Measurements from ENCODE around the gene AHDC1. TPM values are rescaled to one million over a fixed set of nuclear protein-coding genes. Genes with fewer than 3 reads are reported as not detected.

Gene AHDC1
- total RNA-seq, 2 donors from 2014 or later: 13.5 to 14.2 TPM

DNA sequence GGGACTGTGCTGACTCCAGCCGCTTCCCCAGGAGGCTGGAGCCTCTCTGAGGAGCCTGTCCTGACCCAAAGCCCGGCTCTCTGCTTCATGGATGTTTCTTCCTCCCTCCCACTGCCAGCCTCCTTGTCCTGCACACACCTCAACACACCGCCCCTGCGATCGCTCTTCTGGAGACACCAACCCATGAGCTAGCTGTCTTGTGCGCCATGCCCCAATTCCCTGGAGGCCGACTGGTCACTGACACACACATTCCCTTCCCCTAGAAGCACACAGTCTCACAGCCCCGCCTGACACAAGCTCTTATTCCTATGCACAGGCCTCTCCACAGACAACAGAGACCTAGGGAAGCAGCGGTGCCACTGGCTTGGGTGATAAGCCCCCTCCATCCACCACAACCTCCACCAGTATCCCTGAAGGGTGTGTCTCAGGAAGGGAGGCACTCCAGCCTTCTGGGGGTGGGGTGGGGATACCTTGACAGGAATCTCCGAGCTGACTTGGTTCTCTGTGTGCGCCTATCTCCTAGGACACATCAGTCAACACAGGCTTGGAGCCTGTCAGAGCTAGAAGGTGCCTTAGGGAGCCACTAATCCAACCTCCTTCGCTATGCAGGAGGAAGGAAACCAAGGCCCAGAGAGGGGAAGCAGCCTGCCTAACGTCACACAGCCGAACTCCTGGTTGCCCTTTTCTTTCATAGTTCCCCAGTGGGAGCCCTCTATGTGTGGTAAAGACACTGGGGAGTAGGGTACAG lies 31.1 kb downstream of the AHDC1 start:
- WGBS, 2 donors: 80 to 81% methylated on average over 13 to 14 of the region's 14 CpGs
- H3K9me3 ChIP-seq: no peaks in the 10 kb centered on the region
- H3K27ac ChIP-seq: peak overlapping the region; percentile 90 to 98 (median 96)
- ATAC-seq (no peak), DNase-seq (peak in 1 of 4 donors; percentile 14)
- H3K4me1 ChIP-seq: peaks cover 89% of the 10 kb centered on the region
- intact Hi-C loops (cut with DNase I): no loop called here
- H3K27me3 ChIP-seq: no peaks in the 10 kb centered on the region
- H3K4me3 ChIP-seq: no peak overlapping the region
- TF ChIP-seq POLR2A (IDR thresholded peaks at IDR 0.05) (no peak), CTCF (IDR thresholded peaks at IDR 0.05) (no peak)
- no peaks in the 10 kb centered on the region for H3K36me3 ChIP-seq (replicated peaks in 1 of 2; ENCODE audit: insufficient read depth in 1 of 2, low read depth in 2 of 2)

DNA sequence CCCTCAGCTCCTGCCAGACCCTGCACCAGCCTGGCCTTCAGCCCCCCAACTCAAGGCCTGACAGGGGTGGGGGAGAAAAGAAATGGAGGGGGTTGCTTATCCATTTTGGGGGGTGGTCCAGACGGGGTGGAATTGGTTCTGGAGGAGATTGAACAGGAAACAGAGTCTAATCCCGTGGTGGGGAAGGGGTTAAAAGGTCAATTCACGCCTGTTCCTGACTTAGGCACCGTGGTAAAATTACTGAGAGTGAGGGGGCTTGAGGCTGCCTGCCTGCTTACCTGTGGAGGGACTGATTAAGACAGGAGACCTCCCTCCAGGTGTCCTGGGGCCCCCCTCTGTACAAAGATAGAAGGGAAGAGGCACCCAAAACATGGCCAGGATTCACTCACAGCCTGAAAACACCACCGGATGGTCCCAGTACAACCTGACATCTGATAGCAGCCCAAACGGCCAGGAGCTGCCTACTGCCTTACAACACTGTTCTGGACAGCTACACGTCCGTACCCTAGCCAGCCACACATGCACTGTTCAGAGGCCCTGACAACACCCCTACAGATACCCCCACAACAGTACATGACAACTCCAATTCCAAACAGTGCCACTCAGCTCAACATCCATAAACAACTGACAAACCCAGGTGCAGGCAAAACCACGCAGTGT lies 31.8 kb downstream of the AHDC1 start:
- 17% methylated on average over 9 of the region's 9 CpGs for WGBS, 2 donors
- H3K36me3 ChIP-seq (replicated peaks in 1 of 2; ENCODE audit: insufficient read depth in 1 of 2, low read depth in 2 of 2): no peaks in the 10 kb centered on the region
- DNase-seq (peak in 1 of 4 donors; percentile 19), ATAC-seq (no peak)
- peaks cover 94% of the 10 kb centered on the region for H3K4me1 ChIP-seq
- peak overlapping the region; percentile 90 to 98 (median 96) for H3K27ac ChIP-seq
- H3K9me3 ChIP-seq: no peaks in the 10 kb centered on the region
- H3K27me3 ChIP-seq: no peaks in the 10 kb centered on the region
- TF ChIP-seq POLR2A (IDR thresholded peaks at IDR 0.05) (no peak), CTCF (IDR thresholded peaks at IDR 0.05) (no peak)
- intact Hi-C loops (cut with DNase I): no loop called here
- H3K4me3 ChIP-seq: no peak overlapping the region

GRCh38 chr1:27571439-27572018 lies 32.4 kb downstream of the AHDC1 start:
- Histone ChIP-seq H3K27ac (peak overlapping the region; percentile 90 to 98 (median 96)), H3K27me3 (no peaks in the 10 kb centered on the region), H3K4me1 (peaks cover 94% of the 10 kb centered on the region), H3K9me3 (no peaks in the 10 kb centered on the region), H3K36me3 (replicated peaks in 1 of 2; ENCODE audit: insufficient read depth in 1 of 2, low read depth in 2 of 2) (no peaks in the 10 kb centered on the region), H3K4me3 (no peak overlapping the region)
- DNase-seq (peak; percentile 55 to 85 (median 78)), ATAC-seq (no peak)
- TF ChIP-seq CTCF (IDR thresholded peaks at IDR 0.05): no peak
- no peak for TF ChIP-seq POLR2A (IDR thresholded peaks at IDR 0.05)
- intact Hi-C loops (cut with DNase I): no loop called here
- 11 to 18% methylated on average over 2 to 17 of the region's 18 CpGs for WGBS, 2 donors

- intact Hi-C loops (cut with DNase I): no loop called here
- ATAC-seq (no peak), DNase-seq (peak in 1 of 4 donors; percentile 28)
- Histone ChIP-seq H3K27me3 (no peaks in the 10 kb centered on the region), H3K4me3 (no peak overlapping the region), H3K9me3 (no peaks in the 10 kb centered on the region), H3K36me3 (replicated peaks in 1 of 2; ENCODE audit: insufficient read depth in 1 of 2, low read depth in 2 of 2) (no peaks in the 10 kb centered on the region), H3K4me1 (peaks cover 95% of the 10 kb centered on the region), H3K27ac (peak overlapping the region; percentile 90 to 98 (median 96))
- TF ChIP-seq CTCF (IDR thresholded peaks at IDR 0.05) (no peak), POLR2A (IDR thresholded peaks at IDR 0.05) (no peak)
- 54 to 67% methylated on average over 3 of the region's 3 CpGs for WGBS, 2 donors
Measured at GRCh38 chr1:27570784-27571183, 33.2 kb downstream of the AHDC1 start.
